Lower leg skin (tissue), 3 donors: ENCODE data around the gene SLX4IP.

Experiments
- POLR2A ChIP-seq, 2 donors: fragments of 450-650 bp; IDR thresholded peaks; one replicate each; pipeline ENCODE4 v1.6.1; 2016 to 2017; ENCODE audit warnings: antibody characterized with exemption in 2 of 2, mild to moderate bottlenecking in 1 of 2, moderate library complexity in 1 of 2
- TF ChIP-seq, protein P1 (sequence below), 3 donors: fragments of 450-650 bp; IDR thresholded peaks; one replicate each; pipeline ENCODE4 v1.5.1; 2016; ENCODE audit warnings: antibody characterized with exemption in 3 of 3, mild to moderate bottlenecking in 3 of 3, moderate library complexity in 2 of 3

DNA sequence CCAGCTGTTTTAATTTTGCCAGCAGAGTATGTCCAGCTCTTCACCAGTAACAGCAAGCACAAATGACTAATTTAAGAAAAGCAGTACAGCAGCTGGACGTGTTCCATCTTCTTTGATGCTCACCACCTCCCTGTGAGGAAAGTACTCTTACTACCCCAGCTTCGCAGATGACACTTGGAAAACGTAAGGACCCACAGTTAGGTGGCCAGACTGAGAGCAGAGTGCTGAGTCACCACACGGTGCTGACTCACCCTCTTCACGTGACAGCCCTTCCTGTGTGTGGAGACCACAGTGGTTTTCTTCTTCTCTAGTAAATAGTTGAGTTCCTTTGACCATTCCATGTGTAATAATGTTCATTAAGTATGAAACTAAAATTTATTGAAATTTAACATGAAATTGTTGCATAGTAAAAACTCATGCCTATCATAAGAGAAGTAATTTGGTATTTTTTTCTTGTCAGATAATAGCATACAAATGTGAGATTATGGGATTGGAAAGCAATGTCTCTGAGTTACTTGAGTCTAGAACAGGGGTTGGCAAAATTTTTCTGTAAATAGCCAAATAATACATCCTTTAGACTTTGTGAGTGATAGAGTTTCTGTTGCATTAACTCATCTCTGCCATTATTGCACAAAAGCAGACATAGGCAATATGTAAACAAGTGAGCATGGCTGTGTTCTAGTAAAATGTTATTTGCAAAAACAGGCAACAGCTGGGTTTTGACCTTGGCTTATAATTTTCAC is 76.6 kb downstream of the SLX4IP start:
- TF ChIP-seq, protein P1, sequence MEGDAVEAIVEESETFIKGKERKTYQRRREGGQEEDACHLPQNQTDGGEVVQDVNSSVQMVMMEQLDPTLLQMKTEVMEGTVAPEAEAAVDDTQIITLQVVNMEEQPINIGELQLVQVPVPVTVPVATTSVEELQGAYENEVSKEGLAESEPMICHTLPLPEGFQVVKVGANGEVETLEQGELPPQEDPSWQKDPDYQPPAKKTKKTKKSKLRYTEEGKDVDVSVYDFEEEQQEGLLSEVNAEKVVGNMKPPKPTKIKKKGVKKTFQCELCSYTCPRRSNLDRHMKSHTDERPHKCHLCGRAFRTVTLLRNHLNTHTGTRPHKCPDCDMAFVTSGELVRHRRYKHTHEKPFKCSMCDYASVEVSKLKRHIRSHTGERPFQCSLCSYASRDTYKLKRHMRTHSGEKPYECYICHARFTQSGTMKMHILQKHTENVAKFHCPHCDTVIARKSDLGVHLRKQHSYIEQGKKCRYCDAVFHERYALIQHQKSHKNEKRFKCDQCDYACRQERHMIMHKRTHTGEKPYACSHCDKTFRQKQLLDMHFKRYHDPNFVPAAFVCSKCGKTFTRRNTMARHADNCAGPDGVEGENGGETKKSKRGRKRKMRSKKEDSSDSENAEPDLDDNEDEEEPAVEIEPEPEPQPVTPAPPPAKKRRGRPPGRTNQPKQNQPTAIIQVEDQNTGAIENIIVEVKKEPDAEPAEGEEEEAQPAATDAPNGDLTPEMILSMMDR (IDR thresholded peaks at IDR 0.05): no peak
- TF ChIP-seq POLR2A (IDR thresholded peaks at IDR 0.05): no peak
